ENCODE measurements around the gene MBLAC1. TPM values are rescaled to one million over a fixed set of nuclear protein-coding genes. Genes with fewer than 3 reads are reported as not detected.

The MBLAC1 gene
- total and polyA plus RNA-seq, 9 of the 15 experiments (the other 6 are each of a cell fraction or from before 2014, with no cell fraction given): 0.03 to 3.1 (median 0.52) TPM

- TF ChIP-seq FOXP4 (CRISPR knock-in tag; IDR thresholded peaks at IDR 0.05; ENCODE audit: borderline replicate concordance) (no peak), SP2 (IDR thresholded peaks at IDR 0.05; ENCODE audit: extremely low read depth, low read depth, low read length, poor library complexity, severe bottlenecking) (no peak), HSF4 (CRISPR knock-in tag; IDR thresholded peaks at IDR 0.05; ENCODE audit: borderline replicate concordance) (no peak), RBM39 (optimal IDR thresholded peaks at IDR 0.05; ENCODE audit: low read depth, low read length) (peak; percentile 5), PCBP1 (IDR thresholded peaks at IDR 0.05; ENCODE audit: low read depth, low read length, poor library complexity, severe bottlenecking) (no peak), KLF16 (IDR thresholded peaks at IDR 0.05) (no peak), CREB3L1 (IDR thresholded peaks at IDR 0.05; ENCODE audit: borderline replicate concordance, low read depth) (no peak), GABPB2 (CRISPR knock-in tag; conservative IDR thresholded peaks at IDR 0.05) (no peak), EGR1 (conservative IDR thresholded peaks at IDR 0.05) (no peak), NRF1 (conservative IDR thresholded peaks at IDR 0.05 in 1 of 2, IDR thresholded peaks at IDR 0.05 in 1 of 2) (no peak), ZNF444 (CRISPR knock-in tag; IDR thresholded peaks at IDR 0.05) (no peak), EP300 (IDR thresholded peaks at IDR 0.05; ENCODE audit: low read length) (peak; percentile 73), RAD51 (IDR thresholded peaks at IDR 0.05; ENCODE audit: borderline replicate concordance, low read depth) (peak; percentile 30; the same call in 1 of the 2 replicates), MGA (IDR thresholded peaks at IDR 0.05) (no peak)
Observed at GRCh38 chr7:100167912-100168323, 41.2 kb downstream of the MBLAC1 start (continued).
